GM12878 (cell line): ENCODE measurements around the gene GRK5.

Source experiments
- CBX3 ChIP-seq: fragments of 200-600 bp; sonication (generic); IDR thresholded peaks from 2 replicates; pipeline ENCODE4 v1.6.1; 2016; ENCODE audit warnings: low read depth, borderline replicate concordance
- GABPA ChIP-seq: IDR thresholded peaks from 2 replicates; pipeline ENCODE4 v1.6.1; 2014; ENCODE audit warnings: antibody characterized with exemption, low read depth, mild to moderate bottlenecking, inconsistent platforms
- IKZF1 ChIP-seq: fragments of 450-650 bp; conservative IDR thresholded peaks from 2 replicates; pipeline ENCODE4 v1.6.1; 2017; ENCODE audit warnings: antibody characterized with exemption, mild to moderate bottlenecking
- NFYB ChIP-seq: IDR thresholded peaks from 2 replicates; pipeline ENCODE4 v1.6.1; 2011; ENCODE audit warnings: low read depth, mild to moderate bottlenecking, low read length, improper control_type of control experiment, moderate library complexity; ENCODE audit not compliant: insufficient read depth
- PBX3 ChIP-seq: IDR thresholded peaks from 2 replicates; pipeline ENCODE4 v1.6.1; 2011; ENCODE audit warnings: mild to moderate bottlenecking, low read depth, low read length, moderate library complexity; ENCODE audit not compliant: insufficient replicate concordance
- POLR2A ChIP-seq: IDR thresholded peaks from 2 replicates; pipeline ENCODE4 v1.6.1; 2011; ENCODE audit warnings: low read depth, mild to moderate bottlenecking, low read length
- POLR2AphosphoS5 ChIP-seq: IDR thresholded peaks from 2 replicates; pipeline ENCODE4 v1.6.1; 2011; ENCODE audit warnings: mild to moderate bottlenecking, low read length, inconsistent platforms
- RAD21 ChIP-seq: IDR thresholded peaks from 2 replicates; pipeline ENCODE4 v1.6.1; 2011; ENCODE audit warnings: mild to moderate bottlenecking, low read depth, low read length, moderate library complexity; ENCODE audit not compliant: insufficient read depth
- REST ChIP-seq: IDR thresholded peaks from 2 replicates; pipeline ENCODE4 v1.6.1; 2012; ENCODE audit warnings: mild to moderate bottlenecking, low read depth, low read length
- RFX5 ChIP-seq: IDR thresholded peaks from 2 replicates; pipeline ENCODE4 v1.6.1; 2011; ENCODE audit warnings: low read depth, low read length, improper control_type of control experiment
- SIX5 ChIP-seq: IDR thresholded peaks from 2 replicates; pipeline ENCODE4 v1.6.1; 2011; ENCODE audit warnings: mild to moderate bottlenecking, low read depth, low read length, moderate library complexity; ENCODE audit not compliant: severe bottlenecking
- TBL1XR1 ChIP-seq: IDR thresholded peaks from 2 replicates; pipeline ENCODE4 v1.6.1; 2012; ENCODE audit warnings: low read depth, low read length, improper control_type of control experiment
- ZZZ3 ChIP-seq: IDR thresholded peaks from 2 replicates; pipeline ENCODE4 v1.6.1; 2011; ENCODE audit warnings: low read depth; ENCODE audit not compliant: control insufficient read depth, insufficient read length

- TF ChIP-seq POLR2AphosphoS5 (no peak), RAD21 (no peak), RFX5 (no peak), REST (no peak), CBX3 (no peak), POLR2A (no peak), IKZF1 (no peak), GABPA (no peak), NFYB (no peak), ZZZ3 (no peak), SIX5 (no peak), TBL1XR1 (no peak), PBX3 (no peak)
Observed at GRCh38 chr10:119347181-119347974, 140.0 kb downstream of the GRK5 start.
